Measurements from ENCODE around the gene AFF1.

DNA sequence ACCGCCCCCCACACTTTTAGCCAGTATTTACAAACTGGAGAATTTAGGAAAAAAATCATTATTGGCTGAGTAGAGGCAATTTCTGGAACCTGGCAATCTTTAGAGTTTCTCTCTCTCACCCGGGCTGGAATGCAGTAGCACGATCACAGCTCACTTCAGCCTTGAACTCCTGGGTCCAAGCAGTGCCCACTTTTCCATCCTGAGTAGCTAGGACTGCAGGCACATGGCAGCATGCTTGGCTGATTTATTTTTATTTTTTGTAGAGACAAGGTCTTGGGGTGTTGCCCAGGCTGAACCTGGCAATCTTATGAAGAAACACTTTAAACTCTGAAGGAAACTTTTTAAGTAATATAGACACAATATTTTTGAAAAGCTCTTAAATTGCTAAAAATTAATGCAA is 120.1 kb downstream of the AFF1 start:
- TF ChIP-seq, protein P1, sequence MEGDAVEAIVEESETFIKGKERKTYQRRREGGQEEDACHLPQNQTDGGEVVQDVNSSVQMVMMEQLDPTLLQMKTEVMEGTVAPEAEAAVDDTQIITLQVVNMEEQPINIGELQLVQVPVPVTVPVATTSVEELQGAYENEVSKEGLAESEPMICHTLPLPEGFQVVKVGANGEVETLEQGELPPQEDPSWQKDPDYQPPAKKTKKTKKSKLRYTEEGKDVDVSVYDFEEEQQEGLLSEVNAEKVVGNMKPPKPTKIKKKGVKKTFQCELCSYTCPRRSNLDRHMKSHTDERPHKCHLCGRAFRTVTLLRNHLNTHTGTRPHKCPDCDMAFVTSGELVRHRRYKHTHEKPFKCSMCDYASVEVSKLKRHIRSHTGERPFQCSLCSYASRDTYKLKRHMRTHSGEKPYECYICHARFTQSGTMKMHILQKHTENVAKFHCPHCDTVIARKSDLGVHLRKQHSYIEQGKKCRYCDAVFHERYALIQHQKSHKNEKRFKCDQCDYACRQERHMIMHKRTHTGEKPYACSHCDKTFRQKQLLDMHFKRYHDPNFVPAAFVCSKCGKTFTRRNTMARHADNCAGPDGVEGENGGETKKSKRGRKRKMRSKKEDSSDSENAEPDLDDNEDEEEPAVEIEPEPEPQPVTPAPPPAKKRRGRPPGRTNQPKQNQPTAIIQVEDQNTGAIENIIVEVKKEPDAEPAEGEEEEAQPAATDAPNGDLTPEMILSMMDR (IDR thresholded peaks at IDR 0.05) = no peak
- TF ChIP-seq POLR2A (IDR thresholded peaks at IDR 0.05) = no peak
- no peak for TF ChIP-seq POLR2AphosphoS5 (IDR thresholded peaks at IDR 0.05; ENCODE audit: insufficient read depth in 1 of 2, low read depth in 1 of 2)
